Endothelial cell of umbilical vein (primary cell): ENCODE results near the gene SCARF2. TPM values are rescaled to one million over a fixed set of nuclear protein-coding genes. Genes with fewer than 3 reads are reported as not detected.

Experiments
- BruUV-seq: library from RNA; stranded (reverse); fragments of 400-500 nt; replicated peaks from 2 replicates; lab custom pipeline; 2021; lab: Mats Ljungman, UMichigan
- CTCF ChIA-PET: fragments of 300-600, 350-600 bp; sonication (Branson Sonifier 250); formaldehyde crosslinking; loops from one replicate; lab custom pipeline; 2021; ENCODE audit warnings: antibody characterized with exemption, inconsistent platforms; lab: Charles Lee
- POLR2A ChIA-PET: fragments of 300-600, 350-600 bp; sonication (Branson Sonifier 250); formaldehyde crosslinking; loops from one replicate; lab custom pipeline; 2021; ENCODE audit warnings: antibody characterized with exemption, inconsistent platforms; lab: Charles Lee
- DNase-seq: peaks from one replicate; pipeline ENCODE4 v3.0.0-alpha.2; 2011; ENCODE audit warnings: low read depth, low spot score
- FAIRE-seq: peaks from 2 replicates; lab custom pipeline; 2011; peaks lifted over from hg19 to GRCh38; lab: Jason Lieb, UNC
- H2AFZ ChIP-seq: 2 replicates; pipeline ENCODE4 v1.6.0; 2012; ENCODE audit warnings: low read depth, low read length, control low read depth, inconsistent platforms
- H3K27ac ChIP-seq: 2 replicates; pipeline ENCODE4 v1.5.1; 2011; ENCODE audit warnings: low read depth, mild to moderate bottlenecking, control low read depth, low read length, moderate library complexity; ENCODE audit not compliant: insufficient read depth
- H3K27me3 ChIP-seq, 2 experiments: 2 replicates each; pipeline versions ENCODE4 v1.6.0 to v1.6.1; 2011; ENCODE audit warnings: low read length in 2 of 2, mixed read lengths in 1 of 2; ENCODE audit not compliant: control insufficient read depth in 2 of 2, insufficient read depth in 2 of 2
- H3K36me3 ChIP-seq, 2 experiments: 2 replicates in 1 of 2; 3 replicates in 1 of 2; pipeline ENCODE4 v1.5.1; 2011; ENCODE audit warnings: low read length in 2 of 2, mild to moderate bottlenecking in 1 of 2, moderate library complexity in 1 of 2; ENCODE audit not compliant: control insufficient read depth in 2 of 2, insufficient read depth in 2 of 2; ENCODE audit errors: extremely low read depth in 1 of 2
- H3K4me1 ChIP-seq: 3 replicates; pipeline ENCODE4 v1.5.1; 2011; ENCODE audit warnings: mild to moderate bottlenecking, low read length; ENCODE audit not compliant: control insufficient read depth, insufficient read depth; ENCODE audit errors: extremely low read depth
- H3K4me2 ChIP-seq: 2 replicates; pipeline ENCODE4 v1.6.1; 2011; ENCODE audit warnings: low read length, control low read depth, mixed read lengths; ENCODE audit not compliant: insufficient read depth
- H3K4me3 ChIP-seq, 3 experiments: fragments of 200-600 bp in 1 of 3; sonication (generic), shearing (Covaris generic) in 1 of 3; replicated peaks in 1 of 3; 2 replicates each; pipeline ENCODE4 v1.5.1; 2011 to 2016; ENCODE audit warnings: control low read depth in 3 of 3, low read length in 3 of 3, mild to moderate bottlenecking in 2 of 3, inconsistent platforms in 1 of 3, low read depth in 1 of 3, moderate library complexity in 1 of 3; ENCODE audit not compliant: insufficient read depth in 1 of 3
- H3K79me2 ChIP-seq: 2 replicates; pipeline ENCODE4 v1.6.0; 2012; ENCODE audit warnings: low read length, inconsistent platforms; ENCODE audit not compliant: control insufficient read depth, insufficient read depth
- H3K9ac ChIP-seq: replicated peaks from 2 replicates; pipeline ENCODE3; 2011; ENCODE audit warnings: low read length, control low read depth; ENCODE audit not compliant: insufficient read depth; ENCODE audit errors: extremely low read depth
- H3K9me1 ChIP-seq: replicated peaks from 3 replicates; pipeline ENCODE4 v1.6.0; 2011; ENCODE audit warnings: mild to moderate bottlenecking, low read length; ENCODE audit not compliant: control insufficient read depth, insufficient read depth; ENCODE audit errors: extremely low read depth
- H3K9me3 ChIP-seq: replicated peaks from 2 replicates; pipeline ENCODE4 v1.5.1; 2012; ENCODE audit warnings: low read length, inconsistent platforms; ENCODE audit not compliant: control insufficient read depth, insufficient read depth
- H4K20me1 ChIP-seq: replicated peaks from 2 replicates; pipeline ENCODE3; 2011; ENCODE audit warnings: mild to moderate bottlenecking, low read length; ENCODE audit not compliant: control insufficient read depth, insufficient read depth; ENCODE audit errors: extremely low read depth
- CTCF ChIP-seq, 2 donors: IDR thresholded peaks; 1 replicate in 1 of 2; 2 replicates in 1 of 2; pipeline ENCODE4 v1.5.1; 2011; ENCODE audit warnings: low read length in 2 of 2, mild to moderate bottlenecking in 2 of 2, moderate library complexity in 2 of 2, control low read depth in 1 of 2, inconsistent platforms in 1 of 2, low read depth in 1 of 2; ENCODE audit not compliant: insufficient read depth in 1 of 2; ENCODE audit errors: extremely low read depth in 1 of 2
- EZH2 ChIP-seq: IDR thresholded peaks from 2 replicates; pipeline ENCODE4 v1.6.1; 2012; ENCODE audit warnings: borderline replicate concordance, low read depth, mild to moderate bottlenecking, moderate library complexity, low read length, inconsistent platforms; ENCODE audit not compliant: severe bottlenecking
- FOS ChIP-seq: IDR thresholded peaks from 2 replicates; pipeline ENCODE4 v1.6.1; 2011; ENCODE audit warnings: mild to moderate bottlenecking, low read length, moderate library complexity, borderline replicate concordance; ENCODE audit not compliant: insufficient read depth
- GATA2 ChIP-seq: IDR thresholded peaks from 2 replicates; pipeline ENCODE4 v1.7.0; 2011; ENCODE audit warnings: low read depth, mild to moderate bottlenecking, moderate library complexity, mixed read lengths, low read length; ENCODE audit not compliant: insufficient read length, insufficient read depth
- JUN ChIP-seq: IDR thresholded peaks from 2 replicates; pipeline ENCODE4 v1.6.1; 2011; ENCODE audit warnings: borderline replicate concordance, low read depth; ENCODE audit not compliant: insufficient read length, insufficient read depth
- MYC ChIP-seq: IDR thresholded peaks from one replicate; pipeline ENCODE4 v1.6.1; 2011; ENCODE audit warnings: mild to moderate bottlenecking, low read depth, low read length
- POLR2A ChIP-seq: IDR thresholded peaks from 2 replicates; pipeline ENCODE4 v1.6.1; 2012; ENCODE audit warnings: low read depth, mild to moderate bottlenecking, control low read depth, low read length
- POLR2AphosphoS5 ChIP-seq: IDR thresholded peaks from 2 replicates; pipeline ENCODE4 v1.6.1; 2012; ENCODE audit warnings: low read depth, mild to moderate bottlenecking, control low read depth, low read length, moderate library complexity; ENCODE audit not compliant: insufficient read depth
- dilution Hi-C: fragments of 300-500 bp; cut with MboI; formaldehyde crosslinking; loops from one replicate; pipeline ENCODE4 v1.15.0; 2019; ENCODE audit warnings: low sequenced_read_pairs; ENCODE audit not compliant: extremely low pct_ligation_motif_present
- intact Hi-C: fragments of 100-400 bp; cut with micrococcal nuclease; formaldehyde crosslinking; loops from one replicate; pipeline ENCODE4 v1.10.0; 2022
- polyA plus RNA-seq, 4 experiments: library from polyadenylated mRNA; depleted of rRNA in 3 of 4; stranded (reverse) in 3 of 4; unstranded in 1 of 4; fragments of >200 nt; gene quantifications; 2 replicates each; pipeline versions ENCODE4 v1.2.1 to v1.2.3, GENCODE V29; 2011 to 2012; ENCODE audit warnings: missing spikeins in 1 of 4
- total RNA-seq: library from RNA; stranded (reverse); gene quantifications from 2 replicates; pipeline ENCODE4 v1.2.3, GENCODE V29; 2021
- TF ChIP-seq, protein P1 (sequence below): IDR thresholded peaks from 2 replicates; pipeline ENCODE4 v1.6.1; 2011; ENCODE audit not compliant: insufficient read depth, insufficient read length

The SCARF2 gene
- total and polyA plus RNA-seq, 2 donors (not counting 3 experiments of a cell fraction or from before 2014, with no cell fraction given), result 15.7 to 20.1 TPM

DNA sequence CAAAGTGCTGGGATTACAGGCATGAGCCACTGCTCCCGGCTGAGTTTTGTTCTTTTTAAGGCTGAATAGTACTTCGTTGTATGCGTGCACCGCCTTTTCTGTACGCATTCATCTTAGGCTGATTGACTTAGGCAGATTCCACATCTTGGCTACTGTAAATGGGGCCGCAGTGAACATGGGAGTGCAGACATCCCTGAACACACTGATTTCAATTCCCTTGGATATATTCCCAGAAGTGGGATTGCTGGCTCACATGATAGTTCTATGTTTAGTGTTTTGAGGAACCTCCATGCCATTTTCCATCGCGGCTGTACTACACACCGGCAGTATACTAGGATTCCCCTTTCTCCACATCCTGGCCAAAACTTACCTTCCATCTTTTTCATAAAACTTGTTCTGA lies 54.1 kb downstream of the SCARF2 start:
- Histone ChIP-seq H3K27me3 (peaks cover 9 to 39% of the 10 kb centered on the region in 2 experiments), H4K20me1 (no peaks in the 10 kb centered on the region), H3K4me3 (no peak overlapping the region), H3K79me2 (no peaks in the 10 kb centered on the region), H3K9ac (no peak overlapping the region), H2AFZ (no peak overlapping the region), H3K4me2 (no peak overlapping the region), H3K9me3 (no peaks in the 10 kb centered on the region), H3K9me1 (no peaks in the 10 kb centered on the region), H3K4me1 (no peaks in the 10 kb centered on the region), H3K27ac (no peak overlapping the region), H3K36me3 (no peaks in the 10 kb centered on the region)
- DNase-seq (no peak), FAIRE-seq (no peak)
- ChIA-PET CTCF (no interaction called here), POLR2A (no interaction called here)
- no peak for TF ChIP-seq POLR2AphosphoS5
- TF ChIP-seq, protein P1, sequence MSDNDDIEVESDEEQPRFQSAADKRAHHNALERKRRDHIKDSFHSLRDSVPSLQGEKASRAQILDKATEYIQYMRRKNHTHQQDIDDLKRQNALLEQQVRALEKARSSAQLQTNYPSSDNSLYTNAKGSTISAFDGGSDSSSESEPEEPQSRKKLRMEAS, result no peak
- no peak for TF ChIP-seq POLR2A
- TF ChIP-seq CTCF (IDR thresholded peaks at IDR 0.05; ENCODE audit: extremely low read depth in 1 of 2, insufficient read depth in 1 of 2, low read depth in 1 of 2, low read length in 2 of 2), result no peak
- TF ChIP-seq JUN, result no peak
- TF ChIP-seq EZH2, result no peak
- TF ChIP-seq FOS, result no peak
- TF ChIP-seq MYC, result no peak
- TF ChIP-seq GATA2, result no peak
- no TSS peak for BruUV-seq
- intact Hi-C loops (no loop called here), dilution Hi-C loops (no loop called here)
